PC-3 (cell line): ENCODE results near the gene TGFBR3. TPM values are rescaled to one million over a fixed set of nuclear protein-coding genes. Genes with fewer than 3 reads are reported as not detected.

Experiments
- ATAC-seq: fragments of 200-7000 bp; cut with Tn5 transposase; 2 replicates; pipeline ENCODE4 v1.9.1; 2020; ENCODE audit warnings: mild to moderate bottlenecking, moderate library complexity
- BruUV-seq: library from RNA; stranded (reverse); fragments of 400-500 nt; replicated peaks from 2 replicates; lab custom pipeline; 2021; lab: Mats Ljungman, UMichigan
- CTCF ChIA-PET: fragments of 300-600 bp; sonication (Branson Sonifier 250); formaldehyde crosslinking; loops from one replicate; lab custom pipeline; 2022; ENCODE audit warnings: antibody characterized with exemption; lab: Charles Lee
- POLR2A ChIA-PET: fragments of 300-600 bp; sonication (Branson Sonifier 250); formaldehyde crosslinking; loops from one replicate; lab custom pipeline; 2022; ENCODE audit warnings: antibody characterized with exemption; ENCODE audit not compliant: unreplicated experiment; lab: Charles Lee
- DNase-seq: peaks from one replicate; pipeline ENCODE4 v3.0.0-alpha.2; 2015
- H2AFZ ChIP-seq: fragments of 300-600 bp; sonication (generic); 2 replicates; pipeline ENCODE4 v1.6.0; 2016; ENCODE audit warnings: antibody characterized with exemption, low read length
- H3F3A ChIP-seq: fragments of 300-600 bp; sonication (generic); one replicate; pipeline ENCODE4 v1.6.0; 2017; ENCODE audit warnings: antibody characterized with exemption, low read length, control low read depth, mild to moderate bottlenecking; ENCODE audit not compliant: unreplicated experiment
- H3K27ac ChIP-seq: fragments of 300-600 bp; sonication (generic); 2 replicates; pipeline ENCODE4 v1.5.1; 2016; ENCODE audit warnings: mild to moderate bottlenecking, low read length
- H3K27me3 ChIP-seq: fragments of 300-600 bp; sonication (generic); 2 replicates; pipeline ENCODE4 v1.6.1; 2016; ENCODE audit warnings: low read length, mixed read lengths
- H3K36me3 ChIP-seq: fragments of 300-600 bp; sonication (generic); 2 replicates; pipeline ENCODE4 v1.6.1; 2016; ENCODE audit warnings: low read depth, mixed run types, low read length, mixed read lengths
- H3K4me1 ChIP-seq: fragments of 300-600 bp; sonication (generic); 2 replicates; pipeline ENCODE4 v1.5.1; 2016; ENCODE audit warnings: low read length; ENCODE audit not compliant: insufficient read depth
- H3K4me2 ChIP-seq: fragments of 300-600 bp; sonication (generic); 2 replicates; pipeline ENCODE4 v1.6.0; 2016; ENCODE audit warnings: low read length
- H3K4me3 ChIP-seq: fragments of 300-600 bp; sonication (generic); 2 replicates; pipeline ENCODE4 v1.5.1; 2016; ENCODE audit warnings: mild to moderate bottlenecking, low read length, mixed read lengths
- H3K79me2 ChIP-seq: fragments of 300-600 bp; sonication (generic); 2 replicates; pipeline ENCODE4 v1.6.1; 2017; ENCODE audit warnings: low read length, mixed read lengths
- H3K9ac ChIP-seq: fragments of 300-600 bp; sonication (generic); 2 replicates; pipeline ENCODE4 v1.6.0; 2016; ENCODE audit warnings: mild to moderate bottlenecking, low read length
- H3K9me2 ChIP-seq: fragments of 300-600 bp; sonication (generic); replicated peaks from 2 replicates; pipeline ENCODE4 v1.6.1; 2016; ENCODE audit warnings: mixed run types, low read length, mixed read lengths
- H3K9me3 ChIP-seq: fragments of 300-600 bp; sonication (generic); 2 replicates; pipeline ENCODE4 v1.6.1; 2016; ENCODE audit warnings: low read length, mixed read lengths
- H4K20me1 ChIP-seq: fragments of 300-600 bp; sonication (generic); 2 replicates; pipeline ENCODE4 v1.6.1; 2016; ENCODE audit warnings: low read length, mixed read lengths
- EZH2 ChIP-seq: fragments of 300-600 bp; sonication (generic); IDR thresholded peaks from one replicate; pipeline ENCODE4 v1.6.1; 2017; ENCODE audit warnings: antibody characterized with exemption, mild to moderate bottlenecking, low read length; ENCODE audit not compliant: unreplicated experiment
- EZH2phosphoT487 ChIP-seq: fragments of 300-600 bp; sonication (generic); IDR thresholded peaks from 2 replicates; pipeline ENCODE4 v1.6.1; 2018; ENCODE audit warnings: mild to moderate bottlenecking, antibody characterized with exemption, low read length, borderline replicate concordance
- intact Hi-C: fragments of 100-400 bp; cut with micrococcal nuclease; formaldehyde crosslinking; loops from 2 replicates; pipeline ENCODE4 v1.9.0; 2023
- total RNA-seq: library from RNA; depleted of rRNA; stranded (reverse); fragments of >200 nt; gene quantifications from 2 replicates; pipeline ENCODE4 v1.2.3, GENCODE V29; 2014
- TF ChIP-seq, protein P1 (sequence below): fragments of 300-600 bp; sonication (generic); conservative IDR thresholded peaks from 2 replicates; pipeline ENCODE4 v1.5.1; 2017; ENCODE audit warnings: antibody characterized with exemption, low read depth, mild to moderate bottlenecking, low read length

TGFBR3 gene
- total RNA-seq, 1 experiment from 2014 or later, result 2.8 TPM

GRCh38 chr1:91806181-91806768, 79.7 kb downstream of the TGFBR3 start:
- no TSS peak for BruUV-seq

GRCh38 chr1:91805311-91805801, 80.6 kb downstream of the TGFBR3 start:
- ChIA-PET POLR2A (interaction anchor here (0.6 kb wide), 1 partner anchor 10 kb away, joined by 9 read pairs; no protein-coding TSS in a partner anchor), CTCF (no interaction called here)
- TF ChIP-seq, protein P1, sequence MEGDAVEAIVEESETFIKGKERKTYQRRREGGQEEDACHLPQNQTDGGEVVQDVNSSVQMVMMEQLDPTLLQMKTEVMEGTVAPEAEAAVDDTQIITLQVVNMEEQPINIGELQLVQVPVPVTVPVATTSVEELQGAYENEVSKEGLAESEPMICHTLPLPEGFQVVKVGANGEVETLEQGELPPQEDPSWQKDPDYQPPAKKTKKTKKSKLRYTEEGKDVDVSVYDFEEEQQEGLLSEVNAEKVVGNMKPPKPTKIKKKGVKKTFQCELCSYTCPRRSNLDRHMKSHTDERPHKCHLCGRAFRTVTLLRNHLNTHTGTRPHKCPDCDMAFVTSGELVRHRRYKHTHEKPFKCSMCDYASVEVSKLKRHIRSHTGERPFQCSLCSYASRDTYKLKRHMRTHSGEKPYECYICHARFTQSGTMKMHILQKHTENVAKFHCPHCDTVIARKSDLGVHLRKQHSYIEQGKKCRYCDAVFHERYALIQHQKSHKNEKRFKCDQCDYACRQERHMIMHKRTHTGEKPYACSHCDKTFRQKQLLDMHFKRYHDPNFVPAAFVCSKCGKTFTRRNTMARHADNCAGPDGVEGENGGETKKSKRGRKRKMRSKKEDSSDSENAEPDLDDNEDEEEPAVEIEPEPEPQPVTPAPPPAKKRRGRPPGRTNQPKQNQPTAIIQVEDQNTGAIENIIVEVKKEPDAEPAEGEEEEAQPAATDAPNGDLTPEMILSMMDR, result no peak
- TF ChIP-seq EZH2, result no peak
- TF ChIP-seq EZH2phosphoT487, result no peak
- intact Hi-C loops, result no loop called here
- H3K79me2 ChIP-seq, result no peaks in the 10 kb centered on the region
- no peaks in the 10 kb centered on the region for H3K27me3 ChIP-seq
- H3K27ac ChIP-seq, result peak overlapping the region; percentile 50
- no peaks in the 10 kb centered on the region for H3F3A ChIP-seq
- H3K9me3 ChIP-seq, result no peaks in the 10 kb centered on the region
- no peak overlapping the region; the same call in 1 of the 2 replicates for H3K9ac ChIP-seq
- DNase-seq (no peak), ATAC-seq (no peak)
- no peak overlapping the region for H3K4me3 ChIP-seq
- H4K20me1 ChIP-seq, result no peaks in the 10 kb centered on the region
- no peak overlapping the region for H2AFZ ChIP-seq
- no peak overlapping the region for H3K4me2 ChIP-seq
- peaks cover 28% of the 10 kb centered on the region for H3K4me1 ChIP-seq
- BruUV-seq, result no TSS peak
- no peaks in the 10 kb centered on the region for H3K36me3 ChIP-seq
- H3K9me2 ChIP-seq, result no peaks in the 10 kb centered on the region

More at GRCh38 chr1:91806181-91806768, 79.7 kb downstream of the TGFBR3 start:
- no peak overlapping the region for H3K4me2 ChIP-seq
- no peak for DNase-seq
- no peaks in the 10 kb centered on the region for H3F3A ChIP-seq
- no peak overlapping the region for H2AFZ ChIP-seq
- CTCF ChIA-PET, result no interaction called here
- intact Hi-C loops, result no loop called here
- H3K27me3 ChIP-seq, result no peaks in the 10 kb centered on the region
- H3K27ac ChIP-seq, result no peak overlapping the region
- POLR2A ChIA-PET, result interaction anchor here (0.5 kb wide), 1 partner anchor 12 kb away, joined by 3 read pairs; no protein-coding TSS in a partner anchor
- H3K79me2 ChIP-seq, result no peaks in the 10 kb centered on the region
- H3K9me3 ChIP-seq, result no peaks in the 10 kb centered on the region
- H3K9me2 ChIP-seq, result no peaks in the 10 kb centered on the region
- H3K9ac ChIP-seq, result no peak overlapping the region
- no peak for TF ChIP-seq EZH2phosphoT487
- TF ChIP-seq, protein P1, result no peak
- H3K4me3 ChIP-seq, result no peak overlapping the region
- H4K20me1 ChIP-seq, result no peaks in the 10 kb centered on the region
- no peak for ATAC-seq
- H3K36me3 ChIP-seq, result no peaks in the 10 kb centered on the region
- peaks cover 28% of the 10 kb centered on the region for H3K4me1 ChIP-seq

DNA sequence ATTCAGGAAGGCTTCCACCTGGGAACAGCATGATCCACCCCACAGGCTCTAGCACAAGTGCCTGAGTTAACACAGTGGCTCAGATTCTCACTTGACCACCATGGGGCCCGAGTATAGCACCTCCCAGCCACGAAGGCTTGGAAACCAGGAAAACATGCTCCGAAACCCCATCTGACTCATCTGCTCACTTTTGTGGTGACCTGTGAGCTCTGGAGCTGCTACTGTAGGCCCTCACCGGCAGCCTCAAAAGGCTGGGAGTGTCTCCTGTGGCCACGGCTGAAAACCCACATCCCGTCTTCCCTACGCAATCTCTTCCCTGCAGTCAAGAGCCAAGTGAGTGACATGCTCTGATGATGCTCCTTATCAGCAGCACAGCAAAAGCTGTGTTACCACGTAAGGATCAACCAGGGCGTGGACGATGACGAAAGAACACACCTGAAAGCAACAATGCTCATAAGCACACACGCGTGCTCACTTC, 81.4 kb downstream of the TGFBR3 start:
- no TSS peak for BruUV-seq
- Histone ChIP-seq H3K36me3 (no peaks in the 10 kb centered on the region), H2AFZ (no peak overlapping the region), H4K20me1 (no peaks in the 10 kb centered on the region), H3K4me3 (no peak overlapping the region), H3F3A (no peaks in the 10 kb centered on the region), H3K9me3 (no peaks in the 10 kb centered on the region), H3K27me3 (no peaks in the 10 kb centered on the region), H3K4me1 (peaks cover 27% of the 10 kb centered on the region), H3K79me2 (no peaks in the 10 kb centered on the region), H3K9ac (peak overlapping the region; percentile 40), H3K4me2 (peak overlapping the region; percentile 65), H3K9me2 (no peaks in the 10 kb centered on the region), H3K27ac (peak overlapping the region; percentile 81)
- intact Hi-C loops, result no loop called here
- ChIA-PET POLR2A (no interaction called here), CTCF (interaction anchor here (0.6 kb wide), 1 partner anchor 293 kb away, joined by 3 read pairs; no protein-coding TSS in a partner anchor)
- peak; percentile 92 for DNase-seq
- TF ChIP-seq, protein P1, result no peak
- TF ChIP-seq EZH2phosphoT487 (no peak), EZH2 (no peak)
- ATAC-seq, result peak; percentile 85
